Activated effector memory CD4-positive, alpha-beta T cell treated with Interleukin-2 at 50 U/mL for 16 hours (primary cell): ENCODE data around the gene JMJD1C.
"Not testable (repeated sequence)": the region's sequence is repeated elsewhere in the genome, so short reads cannot be mapped to it uniquely, and the experiment has no call there.

Experiments used
- DNase-seq: peaks from one replicate; pipeline ENCODE4 v3.0.0-alpha.2; 2020

JMJD1C gene

DNA sequence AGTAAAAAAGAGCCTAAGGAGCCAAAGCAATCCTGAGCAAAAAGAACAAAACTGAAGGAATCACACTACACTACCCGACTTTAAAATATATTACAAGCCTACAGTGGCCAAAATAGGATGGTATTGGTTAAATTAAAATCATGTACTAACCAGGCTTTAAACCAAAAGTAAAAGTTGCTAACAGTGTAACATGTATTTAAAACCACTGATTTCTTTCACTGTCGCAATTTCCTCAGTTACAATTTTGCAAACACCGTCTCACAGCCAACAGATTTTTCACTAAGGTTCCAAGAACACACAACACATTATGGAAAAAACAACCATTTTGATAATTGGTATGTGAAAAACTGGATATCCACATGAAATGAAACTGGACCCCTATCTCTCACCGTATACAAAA, 74.0 kb downstream of the JMJD1C start:
- no peak for DNase-seq

- no peak for DNase-seq
Observed at GRCh38 chr10:63390521-63390920, 75.3 kb downstream of the JMJD1C start.

GRCh38 chr10:63388421-63389031, 77.3 kb downstream of the JMJD1C start:
- no peak for DNase-seq

GRCh38 chr10:63385254-63385653, 80.5 kb downstream of the JMJD1C start:
- no peak for DNase-seq

DNA sequence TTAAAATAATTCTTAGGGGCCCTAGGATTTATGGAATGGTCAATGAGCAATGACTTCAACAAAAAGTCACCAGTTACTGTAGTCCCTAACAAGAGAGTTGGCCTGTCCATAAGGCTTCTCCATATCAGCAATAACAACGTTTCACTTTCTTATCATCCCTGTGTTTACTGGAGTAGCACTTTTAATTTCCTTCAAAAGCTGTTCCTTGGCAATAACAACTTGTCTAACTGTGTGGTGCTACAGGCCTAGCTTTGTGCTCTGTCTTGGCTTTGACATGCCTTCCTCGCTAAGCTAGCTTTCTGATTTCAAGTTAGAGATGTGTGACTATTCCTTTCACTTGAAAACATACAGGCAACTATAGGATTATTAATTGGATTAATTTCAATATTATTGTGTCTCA, 81.1 kb downstream of the JMJD1C start:
- no peak for DNase-seq

GRCh38 chr10:63384001-63384400, 81.8 kb downstream of the JMJD1C start:
- DNase-seq = no peak

GRCh38 chr10:63383141-63383540, 82.6 kb downstream of the JMJD1C start:
- no peak for DNase-seq

- no peak for DNase-seq
Observed at GRCh38 chr10:63382066-63382465, 83.7 kb downstream of the JMJD1C start.

DNA sequence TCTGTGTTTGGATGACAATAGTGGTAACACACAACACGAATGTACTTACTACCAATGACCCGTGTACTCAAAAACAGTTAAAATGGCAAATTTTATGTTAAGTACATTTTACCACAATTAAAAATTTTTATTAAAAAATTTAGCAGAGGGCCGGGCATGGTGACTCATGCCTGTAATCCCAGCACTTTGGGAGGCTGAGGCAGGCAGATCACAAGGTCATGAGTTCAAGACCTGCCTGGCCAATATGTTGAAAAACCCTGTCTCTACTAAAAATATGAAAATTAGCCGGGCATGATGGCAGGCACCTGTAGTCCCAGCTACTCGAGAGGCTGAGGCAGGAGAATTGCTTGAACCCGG, 88.5 kb downstream of the JMJD1C start:
- not testable (repeated sequence) for DNase-seq

- DNase-seq = no peak
Observed at GRCh38 chr10:63376560-63377304, 89.0 kb downstream of the JMJD1C start.

GRCh38 chr10:63375859-63376258, 89.9 kb downstream of the JMJD1C start:
- no peak for DNase-seq

GRCh38 chr10:63375458-63375857, 90.3 kb downstream of the JMJD1C start:
- DNase-seq = no peak

GRCh38 chr10:63374991-63375390, 90.8 kb downstream of the JMJD1C start:
- no peak for DNase-seq

DNA sequence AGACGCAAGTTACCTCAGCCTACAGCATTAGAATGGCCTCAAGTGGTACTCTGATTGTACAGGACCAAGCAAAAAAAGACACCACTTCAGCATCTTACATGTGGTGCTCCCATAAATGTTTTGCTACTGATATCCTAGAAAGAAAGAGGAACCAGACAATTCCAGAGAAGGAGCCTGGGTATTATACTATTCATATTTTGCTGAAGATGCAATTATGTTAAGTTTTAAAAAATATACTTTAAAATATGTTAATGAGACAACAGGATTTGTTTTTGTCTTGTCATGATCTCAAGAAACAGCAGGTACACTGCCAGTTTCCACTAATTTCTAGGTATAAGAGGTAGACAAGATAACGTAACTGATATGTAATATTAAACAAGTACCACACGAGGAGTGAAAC, 92.6 kb downstream of the JMJD1C start:
- no peak for DNase-seq

- DNase-seq = no peak
Observed at GRCh38 chr10:63369711-63370110, 96.1 kb downstream of the JMJD1C start.

- no peak for DNase-seq
Observed at GRCh38 chr10:63368365-63368764, 97.4 kb downstream of the JMJD1C start.

DNA sequence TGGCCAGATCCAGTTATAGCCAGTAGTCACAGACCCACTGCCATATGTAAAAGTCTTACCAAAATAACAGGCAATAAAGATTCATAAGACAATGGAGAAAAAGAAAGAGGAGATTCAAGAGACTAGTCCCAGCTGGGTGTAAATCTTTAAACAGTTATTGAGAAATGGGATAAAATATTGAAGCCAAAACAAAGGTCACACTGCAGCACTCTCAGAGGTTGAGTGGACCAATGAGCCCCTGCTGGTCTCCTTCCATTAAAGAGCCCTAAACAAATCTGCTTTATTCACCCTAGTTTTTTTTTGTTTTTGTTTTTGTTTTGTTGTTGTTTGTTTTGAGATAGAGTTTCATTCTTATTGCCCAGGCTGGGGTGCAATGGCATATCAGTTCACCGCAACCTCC, 98.8 kb downstream of the JMJD1C start:
- DNase-seq = no peak

GRCh38 chr10:63365976-63366765, 99.6 kb downstream of the JMJD1C start:
- DNase-seq = no peak

DNA sequence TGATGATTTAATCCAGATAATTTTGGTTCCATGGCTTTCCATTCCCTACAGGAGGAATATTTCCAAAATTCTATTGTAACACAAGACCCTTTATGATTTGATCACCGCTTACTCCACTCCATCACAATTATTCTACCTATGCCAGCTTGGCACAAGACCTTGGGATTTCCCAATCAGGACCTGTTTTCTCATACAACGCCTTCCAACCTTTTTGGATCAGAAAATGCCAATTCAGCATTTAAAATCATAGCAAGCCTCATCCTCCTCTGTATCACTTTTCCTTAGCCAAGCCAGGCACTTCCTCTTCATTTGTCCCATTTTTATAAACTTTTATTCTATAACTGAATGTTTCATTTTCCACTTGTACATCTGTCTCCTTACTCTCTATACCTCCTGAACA, 100.9 kb downstream of the JMJD1C start:
- DNase-seq = no peak

DNA sequence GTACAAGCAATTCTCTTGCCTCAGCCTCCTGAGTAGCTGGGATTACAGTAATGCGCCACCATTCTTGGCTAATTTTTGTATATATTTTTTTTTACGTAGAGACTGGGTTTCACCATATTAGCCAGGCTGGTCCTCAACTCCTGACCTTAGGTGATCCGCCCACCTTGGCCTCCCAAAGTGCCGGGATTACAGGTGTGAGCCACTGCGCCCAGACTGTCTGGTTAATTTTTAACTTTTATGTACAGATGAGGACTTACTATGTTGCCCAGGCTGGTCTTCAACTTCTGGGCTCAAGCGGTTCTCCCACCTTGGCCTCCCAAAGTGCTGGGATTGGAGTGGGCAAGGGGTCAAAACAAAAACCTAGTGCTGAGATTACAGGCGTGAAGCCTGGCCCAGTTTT, 101.8 kb downstream of the JMJD1C start:
- DNase-seq = no peak

- no peak for DNase-seq
Observed at GRCh38 chr10:63355682-63356081, 110.1 kb downstream of the JMJD1C start.

- no peak for DNase-seq
Observed at GRCh38 chr10:63352976-63353375, 112.8 kb downstream of the JMJD1C start.

- no peak for DNase-seq
Observed at GRCh38 chr10:63348245-63348850, 117.4 kb downstream of the JMJD1C start.

DNA sequence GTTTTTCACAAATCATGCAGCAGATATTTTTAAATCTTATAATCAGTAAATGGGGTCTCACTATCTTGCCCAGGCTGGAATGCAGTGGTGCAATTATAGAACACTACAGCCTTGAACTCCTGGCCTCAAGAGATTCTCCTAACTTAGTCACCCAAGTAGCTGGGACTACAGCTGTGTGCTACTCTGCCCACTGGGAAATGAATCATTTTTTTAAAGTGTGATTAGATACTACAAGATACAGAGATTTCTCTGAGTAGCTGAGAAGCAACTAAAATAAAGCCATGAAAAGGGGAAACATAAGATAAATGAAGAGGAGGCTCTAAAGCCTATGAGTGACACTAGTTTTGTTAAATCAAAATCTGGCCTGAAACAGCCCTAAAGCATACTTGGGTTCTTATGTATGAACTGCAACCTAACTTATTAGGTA, 119.7 kb downstream of the JMJD1C start:
- no peak for DNase-seq
